Hepatocyte (in vitro differentiated cells): ENCODE measurements around the gene GATA6. TPM values are rescaled to one million over a fixed set of nuclear protein-coding genes. Genes with fewer than 3 reads are reported as not detected.

Source experiments
- DNase-seq: peaks from one replicate; pipeline ENCODE4 v3.0.0-alpha.2; 2016; ENCODE audit warnings: low spot score
- H2AFZ ChIP-seq: fragments of 200-600 bp; sonication (generic); 2 replicates; pipeline ENCODE4 v1.6.0; 2016; ENCODE audit warnings: antibody characterized with exemption, mild to moderate bottlenecking
- H3K27ac ChIP-seq: fragments of 200-600 bp; sonication (generic); 2 replicates; pipeline ENCODE4 v1.5.1; 2016; ENCODE audit warnings: mild to moderate bottlenecking
- H3K27me3 ChIP-seq: fragments of 200-600 bp; sonication (generic); 2 replicates; pipeline ENCODE4 v1.6.1; 2016
- H3K36me3 ChIP-seq: fragments of 200-600 bp; sonication (generic); replicated peaks from 2 replicates; pipeline ENCODE4 v1.5.1; 2016; ENCODE audit warnings: low read depth; ENCODE audit not compliant: insufficient read depth
- H3K4me1 ChIP-seq: fragments of 200-600 bp; sonication (generic); 2 replicates; pipeline ENCODE4 v1.5.1; 2016; ENCODE audit warnings: mild to moderate bottlenecking, moderate library complexity; ENCODE audit not compliant: insufficient read depth
- H3K4me2 ChIP-seq: fragments of 200-600 bp; sonication (generic); 2 replicates; pipeline ENCODE4 v1.6.0; 2016
- H3K4me3 ChIP-seq: fragments of 200-600 bp; sonication (generic); 2 replicates; pipeline ENCODE4 v1.5.1; 2016; ENCODE audit warnings: mild to moderate bottlenecking
- H3K79me2 ChIP-seq: fragments of 200-600 bp; sonication (generic); 2 replicates; pipeline ENCODE4 v1.6.0; 2017; ENCODE audit warnings: mild to moderate bottlenecking
- H3K9me2 ChIP-seq: fragments of 200-600 bp; sonication (generic); replicated peaks from 2 replicates; pipeline ENCODE4 v1.6.0; 2017; ENCODE audit warnings: mild to moderate bottlenecking; ENCODE audit not compliant: insufficient read depth
- H3K9me3 ChIP-seq: fragments of 200-600 bp; sonication (generic); 2 replicates; pipeline ENCODE4 v1.5.1; 2016; ENCODE audit warnings: low read depth, mild to moderate bottlenecking
- H4K20me1 ChIP-seq: fragments of 200-600 bp; sonication (generic); 2 replicates; pipeline ENCODE4 v1.6.0; 2016; ENCODE audit warnings: mild to moderate bottlenecking; ENCODE audit not compliant: insufficient read depth, poor library complexity, severe bottlenecking
- CTCF ChIP-seq: fragments of 200-600 bp; sonication (generic); IDR thresholded peaks from 2 replicates; pipeline ENCODE4 v1.5.1; 2016; ENCODE audit warnings: antibody characterized with exemption, mild to moderate bottlenecking; ENCODE audit not compliant: poor library complexity
- EZH2 ChIP-seq: fragments of 200-600 bp; sonication (generic); IDR thresholded peaks from 2 replicates; pipeline ENCODE4 v1.6.1; 2016; ENCODE audit warnings: antibody characterized with exemption, mild to moderate bottlenecking, borderline replicate concordance
- EZH2phosphoT487 ChIP-seq: fragments of 200-600 bp; sonication (generic); IDR thresholded peaks from one replicate; pipeline ENCODE4 v1.6.1; 2018; ENCODE audit warnings: antibody characterized with exemption, mild to moderate bottlenecking, low read depth, moderate library complexity; ENCODE audit not compliant: unreplicated experiment, severe bottlenecking
- WGBS: methylation state at CpG from one replicate; pipeline ENCODE4 v1.1.6; 2016; ENCODE audit warnings: low lambda C conversion rate; ENCODE audit errors: missing lambda C conversion rate; 5-methylcytosine and 5-hydroxymethylcytosine counted together
- polyA plus RNA-seq: library from polyadenylated mRNA; unstranded; fragments of >200 nt; fragmentation: Nextera tagmentation; extraction: Ambion mirVana; gene quantifications from 2 replicates; pipeline ENCODE4 v1.2.1, GENCODE V29; 2016
- total RNA-seq: library from RNA; depleted of rRNA; stranded (reverse); fragments of >200 nt; gene quantifications from 2 replicates; pipeline ENCODE4 v1.2.3, GENCODE V29; 2014

Gene GATA6
- total RNA-seq (122 and 125 TPM in 2 replicates), polyA plus RNA-seq (116 and 128 TPM in 2 replicates)

- peak within 1 kb of the TSS; percentile 30 for H2AFZ ChIP-seq
- under 1% methylated on average over 31 of the region's 87 CpGs for WGBS
- H4K20me1 ChIP-seq = peaks cover 43% of the 10 kb centered on the region
Observed at GRCh38 chr18:22169011-22169888, at the start of gene GATA6. GATA6 (plus strand) TSS chr18:22169589; CDS start chr18:22171145, 1,556 bp downstream.

GRCh38 chr18:22124970-22125369 lies 44.4 kb upstream of the GATA6 start:
- Histone ChIP-seq H3K36me3 (no peaks in the 10 kb centered on the region), H3K27ac (no peak overlapping the region), H3K9me2 (no peaks in the 10 kb centered on the region), H3K4me2 (no peak overlapping the region), H3K27me3 (no peaks in the 10 kb centered on the region), H4K20me1 (no peaks in the 10 kb centered on the region), H3K4me3 (no peak overlapping the region), H2AFZ (no peak overlapping the region), H3K79me2 (no peaks in the 10 kb centered on the region), H3K4me1 (no peaks in the 10 kb centered on the region), H3K9me3 (no peaks in the 10 kb centered on the region)
- WGBS = 90% methylated on average over 1 of the region's 1 CpG
- DNase-seq = no peak
- TF ChIP-seq EZH2phosphoT487 (no peak), EZH2 (no peak), CTCF (no peak)

More at GRCh38 chr18:22169011-22169888, at the start of gene GATA6:
- Histone ChIP-seq H3K36me3 (no peaks in the 10 kb centered on the region), H3K27ac (peak within 1 kb of the TSS; percentile 100), H3K9me2 (no peaks in the 10 kb centered on the region), H3K79me2 (peaks cover 88% of the 10 kb centered on the region), H3K4me2 (peak within 1 kb of the TSS; percentile 85), H3K27me3 (no peaks in the 10 kb centered on the region), H3K4me1 (peaks cover 7% of the 10 kb centered on the region), H3K4me3 (peak within 1 kb of the TSS; percentile 98), H3K9me3 (no peaks in the 10 kb centered on the region)
- TF ChIP-seq CTCF (peak; percentile 53), EZH2 (no peak), EZH2phosphoT487 (no peak)
- peak; percentile 96 for DNase-seq

GRCh38 chr18:22128954-22129353 lies 40.4 kb upstream of the GATA6 start:
- no peaks in the 10 kb centered on the region for H3K4me1 ChIP-seq
- no peak for TF ChIP-seq EZH2phosphoT487
- TF ChIP-seq EZH2 = no peak
- peak overlapping the region; percentile 17 for H3K4me2 ChIP-seq
- H3K79me2 ChIP-seq = no peaks in the 10 kb centered on the region
- no peaks in the 10 kb centered on the region for H3K9me2 ChIP-seq
- no peaks in the 10 kb centered on the region for H4K20me1 ChIP-seq
- H3K4me3 ChIP-seq = no peak overlapping the region
- DNase-seq = no peak
- no peaks in the 10 kb centered on the region for H3K9me3 ChIP-seq
- 60% methylated on average over 5 of the region's 5 CpGs for whole genome bisulfite sequencing
- H3K27ac ChIP-seq = no peak overlapping the region
- H3K36me3 ChIP-seq = no peaks in the 10 kb centered on the region
- no peaks in the 10 kb centered on the region for H3K27me3 ChIP-seq
- H2AFZ ChIP-seq = no peak overlapping the region

- H2AFZ ChIP-seq = no peak overlapping the region
- H3K27ac ChIP-seq = no peak overlapping the region
- no peak for DNase-seq
- no peaks in the 10 kb centered on the region for H3K9me2 ChIP-seq
- H4K20me1 ChIP-seq = no peaks in the 10 kb centered on the region
- no peaks in the 10 kb centered on the region for H3K4me1 ChIP-seq
- no peaks in the 10 kb centered on the region for H3K27me3 ChIP-seq
- no CpG with 5 or more reads among the region's 1 CpG for WGBS
- no peak overlapping the region for H3K4me2 ChIP-seq
- no peak overlapping the region for H3K4me3 ChIP-seq
- no peaks in the 10 kb centered on the region for H3K36me3 ChIP-seq
- H3K79me2 ChIP-seq = no peaks in the 10 kb centered on the region
- TF ChIP-seq EZH2phosphoT487 (no peak), CTCF (no peak), EZH2 (no peak)
- H3K9me3 ChIP-seq = no peaks in the 10 kb centered on the region
Observed at GRCh38 chr18:22129778-22130177, 39.6 kb upstream of the GATA6 start.
